SK-N-MC (cell line): ENCODE data around the gene CDH4.

Experiments used
- EZH2 ChIP-seq: fragments of 200-600 bp; sonication (generic); IDR thresholded peaks from one replicate; pipeline ENCODE4 v1.6.1; 2017; ENCODE audit warnings: antibody characterized with exemption
- FOXP2 ChIP-seq: optimal IDR thresholded peaks from 2 replicates; pipeline ENCODE3; 2011; ENCODE audit warnings: mild to moderate bottlenecking, moderate library complexity; ENCODE audit not compliant: insufficient read depth; ENCODE audit errors: extremely low read length, control extremely low read depth
- POLR2AphosphoS5 ChIP-seq: IDR thresholded peaks from 2 replicates; pipeline ENCODE4 v1.6.1; 2012; ENCODE audit warnings: mild to moderate bottlenecking, low read depth, low read length, borderline replicate concordance

- TF ChIP-seq POLR2AphosphoS5 (no peak), EZH2 (no peak), FOXP2 (no peak)
These were observed 704.6 kb downstream of the CDH4 start for GRCh38 chr20:61956396-61957342.
